ENCODE results near the gene PLEKHM3.
A peak's percentile ranks its signal among the peaks of the same experiment; 100 is the strongest.

Gene PLEKHM3

DNA sequence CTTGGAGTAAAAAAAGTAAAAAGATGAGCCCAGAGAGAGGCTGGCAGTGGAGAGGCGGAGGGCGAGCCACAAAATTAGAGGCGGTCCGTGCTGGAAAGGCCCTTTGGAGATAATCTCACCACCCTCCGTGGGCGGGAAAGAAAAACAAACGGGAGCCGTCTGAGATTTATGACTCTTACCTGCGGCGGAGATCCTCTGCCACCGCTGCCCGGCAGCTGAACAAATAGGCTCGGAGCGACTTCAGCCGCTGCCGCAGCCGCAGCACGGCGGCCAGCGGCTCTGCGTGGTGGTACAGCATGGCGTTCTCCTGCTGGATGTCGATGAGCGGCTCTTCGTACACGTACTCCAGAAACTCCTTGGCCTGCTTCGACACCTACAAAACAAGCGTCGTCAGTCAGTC, 94.6 kb downstream of the PLEKHM3 start (continued):
- TF ChIP-seq ZFP3 (tag by site-specific recombination; IDR thresholded peaks at IDR 0.05; ENCODE audit: low read depth) (no peak), HOXD13 (CRISPR knock-in tag; IDR thresholded peaks at IDR 0.05; ENCODE audit: borderline replicate concordance) (no peak), ZNF19 (tag by site-specific recombination; IDR thresholded peaks at IDR 0.05; ENCODE audit: low read depth) (no peak), RBAK (tag by site-specific recombination; IDR thresholded peaks at IDR 0.05) (no peak), ZNF133 (tag by site-specific recombination; IDR thresholded peaks at IDR 0.05) (no peak), SCRT1 (tag by site-specific recombination; IDR thresholded peaks at IDR 0.05; ENCODE audit: borderline replicate concordance) (no peak), ZNF391 (tag by site-specific recombination; IDR thresholded peaks at IDR 0.05; ENCODE audit: borderline replicate concordance, low read depth) (no peak), HOXC10 (CRISPR knock-in tag; IDR thresholded peaks at IDR 0.05) (no peak), ZNF654 (tag by site-specific recombination; IDR thresholded peaks at IDR 0.05; ENCODE audit: low read depth) (no peak), ZNF138 (tag by site-specific recombination; IDR thresholded peaks at IDR 0.05; ENCODE audit: borderline replicate concordance) (no peak), ZIC2 (tag by site-specific recombination; IDR thresholded peaks at IDR 0.05) (peak; percentile 41; the same call in 1 of the 2 replicates), ZNF585B (tag by site-specific recombination; IDR thresholded peaks at IDR 0.05) (no peak), ZNF549 (tag by site-specific recombination; IDR thresholded peaks at IDR 0.05) (no peak), ZFHX2 (tag by site-specific recombination; conservative IDR thresholded peaks at IDR 0.05) (peak; percentile 76), ZBTB17 (tag by site-specific recombination; IDR thresholded peaks at IDR 0.05) (peak; percentile 75; the same call in 1 of the 2 replicates), KLF7 (tag by site-specific recombination; IDR thresholded peaks at IDR 0.05; ENCODE audit: borderline replicate concordance) (peak; percentile 60; the same call in 1 of the 2 replicates), ZNF394 (tag by site-specific recombination; IDR thresholded peaks at IDR 0.05; ENCODE audit: borderline replicate concordance) (no peak; the same call in 1 of the 2 replicates), ZNF211 (tag by site-specific recombination; IDR thresholded peaks at IDR 0.05; ENCODE audit: low read depth) (no peak), ZNF175 (tag by site-specific recombination; IDR thresholded peaks at IDR 0.05) (no peak), IKZF3 (tag by site-specific recombination; IDR thresholded peaks at IDR 0.05) (peak; percentile 83), ZNF274 (IDR thresholded peaks at IDR 0.05; ENCODE audit: low read length) (no peak), ZNF274 (tag by site-specific recombination; IDR thresholded peaks at IDR 0.05; ENCODE audit: borderline replicate concordance) (no peak), ZNF112 (tag by site-specific recombination; IDR thresholded peaks at IDR 0.05) (no peak), ZSCAN16 (tag by site-specific recombination; IDR thresholded peaks at IDR 0.05) (0 out of 2 replicates have a peak, but pooled peaks have one; percentile 22), ZNF473 (tag by site-specific recombination; IDR thresholded peaks at IDR 0.05) (no peak), ZNF366 (tag by site-specific recombination; conservative IDR thresholded peaks at IDR 0.05) (peak; percentile 50; the same call in 1 of the 2 replicates), ZNF555 (tag by site-specific recombination; conservative IDR thresholded peaks at IDR 0.05) (no peak), SCRT2 (tag by site-specific recombination; IDR thresholded peaks at IDR 0.05) (no peak), GFI1B (tag by site-specific recombination; IDR thresholded peaks at IDR 0.05) (peak; percentile 68; the same call in 1 of the 2 replicates), ZNF248 (tag by site-specific recombination; IDR thresholded peaks at IDR 0.05) (no peak), ZNF629 (tag by site-specific recombination; IDR thresholded peaks at IDR 0.05) (peak; percentile 61; the same call in 1 of the 2 replicates), ZNF561 (tag by site-specific recombination; IDR thresholded peaks at IDR 0.05; ENCODE audit: borderline replicate concordance) (peak; percentile 43; the same call in 1 of the 2 replicates), ZBTB21 (tag by site-specific recombination; IDR thresholded peaks at IDR 0.05) (no peak), ZNF777 (tag by site-specific recombination; IDR thresholded peaks at IDR 0.05; ENCODE audit: borderline replicate concordance) (no peak), MYNN (tag by site-specific recombination; IDR thresholded peaks at IDR 0.05; ENCODE audit: borderline replicate concordance) (no peak)
- TF ChIP-seq, protein P1, sequence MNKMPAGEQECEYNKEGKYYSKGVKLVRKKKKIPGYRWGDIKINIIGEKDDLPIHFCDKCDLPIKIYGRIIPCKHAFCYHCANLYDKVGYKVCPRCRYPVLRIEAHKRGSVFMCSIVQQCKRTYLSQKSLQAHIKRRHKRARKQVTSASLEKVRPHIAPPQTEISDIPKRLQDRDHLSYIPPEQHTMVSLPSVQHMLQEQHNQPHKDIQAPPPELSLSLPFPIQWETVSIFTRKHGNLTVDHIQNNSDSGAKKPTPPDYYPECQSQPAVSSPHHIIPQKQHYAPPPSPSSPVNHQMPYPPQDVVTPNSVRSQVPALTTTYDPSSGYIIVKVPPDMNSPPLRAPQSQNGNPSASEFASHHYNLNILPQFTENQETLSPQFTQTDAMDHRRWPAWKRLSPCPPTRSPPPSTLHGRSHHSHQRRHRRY (tag by site-specific recombination; IDR thresholded peaks at IDR 0.05) = no peak
- TF ChIP-seq, protein P2, sequence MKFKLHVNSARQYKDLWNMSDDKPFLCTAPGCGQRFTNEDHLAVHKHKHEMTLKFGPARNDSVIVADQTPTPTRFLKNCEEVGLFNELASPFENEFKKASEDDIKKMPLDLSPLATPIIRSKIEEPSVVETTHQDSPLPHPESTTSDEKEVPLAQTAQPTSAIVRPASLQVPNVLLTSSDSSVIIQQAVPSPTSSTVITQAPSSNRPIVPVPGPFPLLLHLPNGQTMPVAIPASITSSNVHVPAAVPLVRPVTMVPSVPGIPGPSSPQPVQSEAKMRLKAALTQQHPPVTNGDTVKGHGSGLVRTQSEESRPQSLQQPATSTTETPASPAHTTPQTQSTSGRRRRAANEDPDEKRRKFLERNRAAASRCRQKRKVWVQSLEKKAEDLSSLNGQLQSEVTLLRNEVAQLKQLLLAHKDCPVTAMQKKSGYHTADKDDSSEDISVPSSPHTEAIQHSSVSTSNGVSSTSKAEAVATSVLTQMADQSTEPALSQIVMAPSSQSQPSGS (tag by site-specific recombination; IDR thresholded peaks at IDR 0.05; ENCODE audit: low read depth) = no peak
- TF ChIP-seq, protein P3, sequence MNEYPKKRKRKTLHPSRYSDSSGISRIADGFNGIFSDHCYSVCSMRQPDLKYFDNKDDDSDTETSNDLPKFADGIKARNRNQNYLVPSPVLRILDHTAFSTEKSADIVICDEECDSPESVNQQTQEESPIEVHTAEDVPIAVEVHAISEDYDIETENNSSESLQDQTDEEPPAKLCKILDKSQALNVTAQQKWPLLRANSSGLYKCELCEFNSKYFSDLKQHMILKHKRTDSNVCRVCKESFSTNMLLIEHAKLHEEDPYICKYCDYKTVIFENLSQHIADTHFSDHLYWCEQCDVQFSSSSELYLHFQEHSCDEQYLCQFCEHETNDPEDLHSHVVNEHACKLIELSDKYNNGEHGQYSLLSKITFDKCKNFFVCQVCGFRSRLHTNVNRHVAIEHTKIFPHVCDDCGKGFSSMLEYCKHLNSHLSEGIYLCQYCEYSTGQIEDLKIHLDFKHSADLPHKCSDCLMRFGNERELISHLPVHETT (tag by site-specific recombination; IDR thresholded peaks at IDR 0.05) = no peak
- TF ChIP-seq, protein P4, sequence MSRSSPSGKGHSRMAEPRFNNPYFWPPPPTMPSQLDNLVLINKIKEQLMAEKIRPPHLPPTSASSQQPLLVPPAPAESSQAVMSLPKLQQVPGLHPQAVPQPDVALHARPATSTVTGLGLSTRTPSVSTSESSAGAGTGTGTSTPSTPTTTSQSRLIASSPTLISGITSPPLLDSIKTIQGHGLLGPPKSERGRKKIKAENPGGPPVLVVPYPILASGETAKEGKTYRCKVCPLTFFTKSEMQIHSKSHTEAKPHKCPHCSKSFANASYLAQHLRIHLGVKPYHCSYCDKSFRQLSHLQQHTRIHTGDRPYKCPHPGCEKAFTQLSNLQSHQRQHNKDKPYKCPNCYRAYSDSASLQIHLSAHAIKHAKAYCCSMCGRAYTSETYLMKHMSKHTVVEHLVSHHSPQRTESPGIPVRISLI (tag by site-specific recombination; IDR thresholded peaks at IDR 0.05) = no peak
